DMS79 treated with DMSO at 0.1 percent for 48 hours (cell line): ENCODE results near the gene AANAT.

Experiments
- DNase-seq: peaks from one replicate; lab custom pipeline; 2025; lab: John Stamatoyannopoulos, UW

Gene AANAT

DNA sequence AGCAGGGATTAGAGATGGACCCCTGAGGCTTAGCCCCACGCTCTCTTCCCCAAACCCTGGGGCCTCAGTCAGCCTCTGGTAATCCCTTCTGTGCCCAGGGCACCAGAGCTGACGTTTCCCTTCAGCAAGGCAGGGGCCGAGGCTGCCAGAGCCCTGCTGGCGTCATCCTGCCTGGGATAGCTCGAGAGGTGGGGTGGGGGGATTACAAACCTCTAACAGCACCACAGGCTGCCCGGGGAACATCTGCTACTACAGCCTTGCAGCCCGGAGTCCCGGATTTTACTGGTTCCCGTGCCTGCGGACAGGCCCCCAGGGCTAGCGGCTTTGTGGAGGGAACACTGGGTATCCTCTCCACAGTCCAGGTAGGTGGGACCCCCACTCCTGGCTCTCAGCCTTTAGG is at the start of gene AANAT:
TSS of gene AANAT (plus strand) at position 238 of the 400 bp plus-strand sequence. CDS start 1,144 bp downstream, outside the sequence.
- no peak for DNase-seq

- no peak for DNase-seq
These were observed 47.7 kb upstream of the AANAT start for GRCh38 chr17:76419576-76420260.

GRCh38 chr17:76420356-76421043 is 46.9 kb upstream of the AANAT start:
- DNase-seq = no peak

DNA sequence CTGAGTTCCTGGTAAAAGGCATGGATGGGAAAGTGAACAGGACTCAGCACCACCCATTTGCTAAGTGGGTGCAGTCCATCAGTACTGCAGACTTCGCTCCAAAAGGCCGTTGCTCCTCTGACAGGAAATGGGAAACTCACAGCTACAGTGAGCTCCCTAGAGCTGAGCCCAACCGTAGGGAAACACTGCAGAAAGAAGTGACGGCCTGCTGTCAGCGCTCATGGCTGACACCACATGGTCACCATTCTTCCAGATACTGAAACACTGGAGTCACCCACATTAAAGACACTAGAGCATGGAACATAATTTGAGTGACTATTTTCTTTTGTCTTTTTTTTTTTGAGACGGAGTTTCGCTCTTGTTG is 46.4 kb upstream of the AANAT start:
- no peak for DNase-seq

- no peak for DNase-seq
These were observed 45.0 kb upstream of the AANAT start for GRCh38 chr17:76422406-76422805.

DNA sequence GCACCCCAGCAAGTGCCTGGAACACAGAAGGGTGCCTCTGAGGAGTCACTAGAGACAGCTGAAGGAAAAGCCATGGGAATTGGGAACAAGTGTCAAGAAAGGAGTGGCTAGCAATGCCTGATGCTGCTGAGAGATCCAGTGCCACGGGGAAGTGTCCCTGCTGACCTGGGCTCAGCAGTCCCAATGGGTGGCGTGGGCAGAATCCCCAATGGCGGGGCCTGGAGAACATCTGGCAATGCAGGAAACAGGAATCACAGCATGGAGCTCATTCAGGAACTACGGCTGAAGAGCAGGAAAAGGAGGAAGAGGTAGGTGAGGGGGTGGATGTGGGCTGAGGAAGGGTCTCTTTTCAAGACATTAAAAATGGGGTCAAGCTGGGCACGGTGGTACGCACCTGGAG is 44.5 kb upstream of the AANAT start:
- DNase-seq = no peak

GRCh38 chr17:76426853-76427252 is 40.5 kb upstream of the AANAT start:
- DNase-seq = no peak

DNA sequence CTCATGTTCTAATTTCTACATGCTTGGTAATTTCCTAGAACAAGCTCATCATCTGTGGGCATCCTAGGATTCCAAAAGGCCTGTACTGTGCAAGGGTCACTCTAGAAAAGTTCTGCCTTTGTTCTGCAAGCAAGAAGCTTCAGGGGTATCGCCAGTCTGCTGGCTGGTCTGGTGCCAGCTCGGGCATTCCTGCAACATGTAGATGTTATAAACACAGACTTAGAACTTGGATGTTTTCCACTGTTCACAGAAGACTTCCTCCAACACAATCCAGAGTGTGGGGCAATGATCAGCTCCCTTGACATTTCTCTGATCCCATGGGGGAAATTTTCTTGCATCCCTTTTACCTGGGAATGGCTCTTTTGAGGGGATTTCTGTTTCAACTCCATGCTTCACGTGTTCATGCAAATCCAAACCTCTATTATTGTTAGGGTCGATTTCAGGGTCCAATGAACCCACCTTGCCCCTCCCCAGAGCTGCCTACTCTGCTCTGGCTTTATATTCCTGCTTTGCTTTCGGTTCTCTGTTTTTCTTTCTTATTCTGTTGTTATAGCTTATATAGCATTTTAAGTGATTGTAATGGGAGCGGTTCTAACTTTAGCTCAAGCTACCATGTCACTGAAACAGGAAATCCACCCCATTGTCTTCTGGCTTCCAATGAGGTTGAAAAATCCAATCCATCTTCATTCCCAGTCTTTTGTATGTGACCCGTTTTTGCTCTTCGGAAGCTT is 39.7 kb upstream of the AANAT start:
- no peak for DNase-seq

GRCh38 chr17:76428511-76428910 is 38.9 kb upstream of the AANAT start:
- no peak for DNase-seq

DNA sequence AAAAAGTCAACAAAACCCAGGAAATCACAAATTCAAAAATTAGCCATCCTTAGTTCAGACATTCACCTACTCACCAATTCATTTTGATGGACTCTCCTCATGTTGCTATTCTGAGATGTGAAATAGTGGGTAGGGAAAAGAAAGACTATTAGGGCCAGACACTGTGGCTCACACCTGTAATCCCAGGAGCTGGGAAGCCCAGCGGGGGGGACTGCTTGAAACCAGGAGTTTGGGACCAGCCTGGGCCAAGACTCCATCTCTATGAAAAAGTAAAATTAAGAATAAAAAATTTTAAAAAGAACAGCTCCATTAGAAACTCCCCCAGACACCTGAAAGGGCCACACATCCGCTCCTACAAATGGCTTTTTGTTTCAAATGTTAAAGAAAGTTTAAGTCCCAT is 35.9 kb upstream of the AANAT start:
- DNase-seq = no peak

GRCh38 chr17:76432004-76432403 is 35.4 kb upstream of the AANAT start:
- DNase-seq = no peak

- DNase-seq = no peak
These were observed 34.6 kb upstream of the AANAT start for GRCh38 chr17:76432712-76433336.

- DNase-seq = no peak
These were observed 33.7 kb upstream of the AANAT start for GRCh38 chr17:76433693-76434092.

GRCh38 chr17:76434870-76435269 is 32.5 kb upstream of the AANAT start:
- DNase-seq = no peak

GRCh38 chr17:76435751-76436150 is 31.7 kb upstream of the AANAT start:
- DNase-seq = no peak

GRCh38 chr17:76437467-76438402 is 29.7 kb upstream of the AANAT start:
- DNase-seq = no peak

GRCh38 chr17:76438906-76439305 is 28.5 kb upstream of the AANAT start:
- DNase-seq = no peak

GRCh38 chr17:76439314-76439928 is 28.0 kb upstream of the AANAT start:
- DNase-seq = no peak

DNA sequence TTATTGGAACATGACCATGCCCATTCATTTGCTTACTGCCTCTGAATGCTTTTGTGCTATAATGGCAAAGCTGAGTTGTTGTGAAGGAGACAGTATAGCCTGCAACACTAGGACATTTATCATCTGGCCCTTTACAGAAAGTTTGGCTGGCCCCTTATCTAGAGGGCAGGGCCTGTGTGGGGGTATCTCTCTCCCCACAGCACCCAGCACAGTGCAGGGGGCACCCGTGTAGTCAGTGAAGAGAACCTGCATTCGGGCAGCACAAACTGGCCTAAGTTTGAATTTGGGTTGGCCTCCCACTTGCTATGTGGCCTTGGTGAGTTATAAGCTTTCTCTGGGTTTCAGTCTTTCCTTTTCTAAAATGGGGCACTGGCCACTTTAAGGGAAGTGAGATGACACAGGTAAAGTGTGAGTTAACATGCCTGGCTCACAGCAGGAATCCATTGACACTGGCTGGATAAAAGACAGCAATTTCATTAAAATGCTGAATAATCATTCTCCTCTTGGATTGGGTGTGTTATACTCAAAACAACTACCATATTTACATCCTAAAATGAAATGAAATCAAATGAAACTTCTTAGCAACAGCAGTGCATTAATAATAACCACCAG is 26.5 kb upstream of the AANAT start:
- DNase-seq = no peak

- no peak for DNase-seq
These were observed 25.6 kb upstream of the AANAT start for GRCh38 chr17:76441686-76442340.
